Activated gamma-delta T cell treated with Interleukin-2 at 50 U/mL for 16 hours (primary cell): ENCODE measurements around the gene GRID1.

ENCODE experiments used
- DNase-seq: peaks from one replicate; pipeline ENCODE4 v3.0.0-alpha.2; 2020

The GRID1 gene

GRCh38 chr10:86262688-86263181 lies 103.9 kb downstream of the GRID1 start:
- DNase-seq = no peak

- no peak for DNase-seq
These were observed 104.5 kb downstream of the GRID1 start for GRCh38 chr10:86261941-86262687.

- DNase-seq = no peak
These were observed 105.1 kb downstream of the GRID1 start for GRCh38 chr10:86261470-86261869.

GRCh38 chr10:86260564-86260963 lies 106.0 kb downstream of the GRID1 start:
- no peak for DNase-seq

- no peak for DNase-seq
These were observed 106.6 kb downstream of the GRID1 start for GRCh38 chr10:86259901-86260562.

- DNase-seq = no peak
These were observed 107.7 kb downstream of the GRID1 start for GRCh38 chr10:86258941-86259340.

GRCh38 chr10:86258499-86258898 lies 108.1 kb downstream of the GRID1 start:
- no peak for DNase-seq

- no peak for DNase-seq
These were observed 108.9 kb downstream of the GRID1 start for GRCh38 chr10:86257683-86258082.

- DNase-seq = no peak
These were observed 109.8 kb downstream of the GRID1 start for GRCh38 chr10:86256690-86257315.

GRCh38 chr10:86255405-86256251 lies 111.0 kb downstream of the GRID1 start:
- no peak for DNase-seq

- DNase-seq = no peak
These were observed 111.9 kb downstream of the GRID1 start for GRCh38 chr10:86254526-86255174.

GRCh38 chr10:86254081-86254480 lies 112.5 kb downstream of the GRID1 start:
- no peak for DNase-seq

GRCh38 chr10:86253091-86254072 lies 113.2 kb downstream of the GRID1 start:
- DNase-seq = no peak

GRCh38 chr10:86252556-86252955 lies 114.0 kb downstream of the GRID1 start:
- no peak for DNase-seq

- no peak for DNase-seq
These were observed 114.5 kb downstream of the GRID1 start for GRCh38 chr10:86252079-86252478.

GRCh38 chr10:86251426-86251825 lies 115.2 kb downstream of the GRID1 start:
- DNase-seq = no peak

- DNase-seq = no peak
These were observed 116.2 kb downstream of the GRID1 start for GRCh38 chr10:86250399-86250798.

- no peak for DNase-seq
These were observed 116.8 kb downstream of the GRID1 start for GRCh38 chr10:86249794-86250193.

- no peak for DNase-seq
These were observed 118.5 kb downstream of the GRID1 start for GRCh38 chr10:86248062-86248461.

- DNase-seq = no peak
These were observed 119.0 kb downstream of the GRID1 start for GRCh38 chr10:86247588-86247987.

GRCh38 chr10:86247073-86247472 lies 119.5 kb downstream of the GRID1 start:
- DNase-seq = no peak
